UCSD-AML1 (cell line): ENCODE results near the gene FSHR.

Experiments
- DNase-seq: peaks from one replicate; lab custom pipeline; 2025; ENCODE audit not compliant: unreplicated experiment; lab: John Stamatoyannopoulos, UW

FSHR gene

GRCh38 chr2:48968011-48968410 is 186.3 kb downstream of the FSHR start:
- DNase-seq: no peak

GRCh38 chr2:48965204-48965603 is 189.1 kb downstream of the FSHR start:
- DNase-seq: no peak

- no peak for DNase-seq
Measured at GRCh38 chr2:48961009-48961408, 193.3 kb downstream of the FSHR start.

- no peak for DNase-seq
Measured at GRCh38 chr2:48954935-48955334, 199.4 kb downstream of the FSHR start.

- DNase-seq: no peak
Measured at GRCh38 chr2:48954311-48954710, 200.0 kb downstream of the FSHR start.

- no peak for DNase-seq
Measured at GRCh38 chr2:48952614-48953013, 201.7 kb downstream of the FSHR start.

- no peak for DNase-seq
Measured at GRCh38 chr2:48952143-48952542, 202.2 kb downstream of the FSHR start.

- DNase-seq: no peak
Measured at GRCh38 chr2:48948400-48949125, 205.8 kb downstream of the FSHR start.

- no peak for DNase-seq
Measured at GRCh38 chr2:48946449-48947048, 207.8 kb downstream of the FSHR start.

- no peak for DNase-seq
Measured at GRCh38 chr2:48944956-48945355, 209.4 kb downstream of the FSHR start.

- no peak for DNase-seq
Measured at GRCh38 chr2:48943436-48943835, 210.9 kb downstream of the FSHR start.

- DNase-seq: no peak
Measured at GRCh38 chr2:48941908-48942307, 212.4 kb downstream of the FSHR start.

GRCh38 chr2:48941456-48941855 is 212.9 kb downstream of the FSHR start:
- no peak for DNase-seq

- DNase-seq: no peak
Measured at GRCh38 chr2:48940606-48941005, 213.7 kb downstream of the FSHR start.

- no peak for DNase-seq
Measured at GRCh38 chr2:48939232-48939631, 215.1 kb downstream of the FSHR start.

- no peak for DNase-seq
Measured at GRCh38 chr2:48938231-48938630, 216.1 kb downstream of the FSHR start.

- DNase-seq: no peak
Measured at GRCh38 chr2:48934807-48935206, 219.5 kb downstream of the FSHR start.

- DNase-seq: no peak
Measured at GRCh38 chr2:48933828-48934497, 220.4 kb downstream of the FSHR start.

- DNase-seq: no peak
Measured at GRCh38 chr2:48932667-48933066, 221.6 kb downstream of the FSHR start.

- no peak for DNase-seq
Measured at GRCh38 chr2:48929571-48930301, 224.6 kb downstream of the FSHR start.

- no peak for DNase-seq
Measured at GRCh38 chr2:48927355-48927754, 227.0 kb downstream of the FSHR start.

- DNase-seq: no peak
Measured at GRCh38 chr2:48915884-48916283, 238.4 kb downstream of the FSHR start.
